KBM-7 (cell line): ENCODE results near the gene CLDN1.

ENCODE experiments used
- DNase-seq: peaks from one replicate; pipeline ENCODE4 v3.0.0-alpha.2; 2015
- in situ Hi-C: fragments of 300-500 bp; cut with MboI; formaldehyde crosslinking; loops from 2 replicates; pipeline ENCODE4 v1.14.3; 2020; ENCODE audit warnings: low sequenced_read_pairs, low pct_unique_long_range_greater_than_20kb, mixed read lengths

CLDN1 gene

DNA sequence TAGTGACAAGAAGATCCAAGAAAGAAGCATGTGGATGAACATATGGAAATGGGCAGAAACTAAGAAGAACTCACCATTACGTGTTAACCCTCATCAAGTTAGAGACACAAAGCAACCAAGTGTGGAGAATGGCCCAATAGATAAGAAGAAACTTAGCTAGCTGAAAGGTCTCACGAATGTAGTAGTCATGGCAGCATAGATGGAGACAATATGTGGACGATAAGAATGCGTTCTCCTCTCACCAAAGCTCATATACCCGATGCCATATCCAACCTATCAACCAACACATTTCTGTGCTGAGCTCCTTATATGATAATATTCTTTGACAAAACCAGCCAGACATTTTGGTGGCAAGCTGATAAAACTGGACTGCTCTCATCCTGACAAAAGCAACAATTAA, 15.1 kb upstream of the CLDN1 start:
- no peak for DNase-seq
- in situ Hi-C loops, result no loop called here

DNA sequence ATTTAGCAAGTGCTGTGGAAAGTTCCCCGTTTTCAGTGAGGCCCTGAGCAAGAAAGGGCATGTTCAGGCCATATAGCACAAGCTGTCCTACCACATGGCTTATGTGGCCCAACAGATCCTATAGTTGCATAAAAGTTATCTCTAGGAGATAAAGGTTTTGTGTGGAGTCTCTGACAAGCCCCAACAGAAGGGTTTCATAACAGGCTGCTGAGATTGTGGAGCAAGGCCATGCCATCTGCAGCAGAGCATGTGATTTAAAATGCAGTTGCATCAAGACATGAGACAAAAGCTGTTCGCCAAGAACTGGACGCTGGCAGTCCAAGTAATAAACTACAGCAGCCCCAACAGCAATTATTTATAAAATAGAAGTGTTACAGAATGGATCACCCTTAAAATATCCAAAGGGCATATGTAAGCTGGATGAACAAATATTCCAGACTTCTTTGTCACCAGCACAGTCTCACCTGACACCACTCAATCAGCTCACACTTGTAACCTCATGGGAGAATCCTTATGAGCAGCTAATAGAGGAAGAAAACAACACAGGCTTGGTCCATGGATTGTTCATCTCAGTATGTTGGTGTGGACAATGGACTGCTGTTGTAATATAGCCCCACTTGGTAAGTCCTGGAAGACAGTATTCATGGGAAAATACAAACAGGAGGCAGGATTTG, 14.4 kb upstream of the CLDN1 start:
- no peak for DNase-seq
- in situ Hi-C loops, result no loop called here

DNA sequence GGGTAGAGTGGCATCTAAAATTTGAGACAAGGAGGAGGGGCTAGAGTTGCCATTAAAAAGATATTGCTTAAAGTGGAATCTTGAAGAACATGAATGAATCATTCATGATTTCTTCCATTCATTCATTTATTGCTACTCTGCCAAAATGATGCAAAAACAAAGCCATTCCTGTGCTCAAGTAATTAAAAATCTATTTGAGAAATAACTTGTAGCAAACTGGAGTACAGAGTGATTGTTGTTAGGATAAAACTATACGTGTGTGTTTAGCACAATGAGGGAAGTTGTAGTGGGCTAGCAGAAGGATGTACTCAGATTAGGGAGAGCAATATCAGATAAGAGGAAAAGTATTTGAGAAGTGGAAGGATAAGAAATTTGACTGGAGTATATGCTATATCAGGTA, 11.7 kb upstream of the CLDN1 start:
- DNase-seq, result no peak
- in situ Hi-C loops, result no loop called here

DNA sequence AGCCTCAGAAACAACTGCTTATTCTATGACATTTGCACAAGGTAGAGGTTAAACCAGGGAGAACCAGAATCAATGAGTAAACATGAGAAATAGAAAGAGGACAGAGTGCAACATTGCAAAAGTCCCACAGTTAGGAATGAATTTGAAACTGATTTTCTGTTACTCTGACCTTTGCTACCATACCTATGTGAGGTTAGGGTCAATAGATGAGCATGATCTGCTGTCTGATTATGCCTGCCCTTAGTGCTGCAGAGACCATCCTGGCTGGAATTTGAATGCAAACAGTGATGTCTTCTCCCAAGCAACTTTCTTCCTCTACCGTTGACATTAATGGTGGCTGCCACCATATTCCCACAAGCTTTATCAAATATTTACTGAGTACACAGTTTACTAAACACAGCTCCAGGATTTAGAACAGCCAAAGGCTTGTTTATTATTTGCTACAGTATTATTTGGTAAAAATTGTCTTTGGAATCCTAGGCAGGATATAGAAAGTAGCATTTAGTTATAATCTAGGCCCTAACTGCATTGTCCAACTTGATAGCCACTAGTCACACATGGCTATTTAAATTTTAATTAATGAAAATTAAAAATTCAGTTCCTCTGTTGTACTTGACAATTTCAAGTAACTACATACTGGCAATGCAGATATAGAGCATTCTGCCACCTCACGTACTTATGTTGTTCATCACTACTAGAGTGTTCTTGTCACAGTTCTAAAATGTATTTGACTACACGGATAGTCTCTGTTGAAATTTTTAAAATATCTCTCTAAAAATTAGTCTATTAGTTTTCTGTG, 8.9 kb upstream of the CLDN1 start:
- in situ Hi-C loops, result no loop called here
- no peak for DNase-seq

DNA sequence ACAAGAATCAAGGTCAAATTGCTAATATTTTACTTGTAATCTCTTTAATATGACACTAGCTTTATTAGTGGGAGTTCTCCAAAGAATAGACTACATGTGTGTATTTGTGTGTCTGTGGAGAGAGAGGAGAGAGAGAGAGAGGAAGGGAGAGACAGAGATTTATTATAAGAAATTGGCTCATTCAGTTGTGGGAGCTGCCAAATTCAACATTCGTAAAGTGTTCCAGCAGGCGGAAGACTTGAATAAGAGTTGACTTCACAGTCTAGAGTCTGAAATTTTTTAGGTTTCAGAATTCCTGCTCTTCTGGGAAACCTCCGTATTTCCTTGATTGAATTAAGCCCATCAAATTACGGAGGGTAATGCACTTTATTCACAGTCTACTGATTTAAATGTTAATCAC, 4.7 kb upstream of the CLDN1 start:
- DNase-seq, result no peak
- in situ Hi-C loops, result no loop called here

DNA sequence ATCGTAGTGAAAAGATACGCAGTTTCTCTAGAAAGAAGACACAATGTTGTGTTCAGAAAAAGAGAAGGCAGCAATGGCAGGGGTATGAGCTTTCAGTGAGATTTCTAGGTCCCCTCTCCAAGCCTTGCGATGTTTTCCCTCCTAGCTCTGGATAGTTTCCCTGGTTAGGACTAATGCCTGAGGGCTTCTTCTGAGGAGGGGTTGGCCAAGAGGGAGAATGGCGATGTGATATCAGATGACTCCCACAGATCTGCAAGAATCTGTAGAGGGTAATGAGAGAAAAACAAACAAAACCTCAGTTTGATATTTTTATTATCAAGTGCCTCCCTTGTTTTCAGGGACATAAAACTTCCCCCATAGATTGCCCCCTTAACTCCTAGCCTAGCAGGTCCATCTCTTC, 4.1 kb upstream of the CLDN1 start:
- DNase-seq, result no peak
- in situ Hi-C loops, result no loop called here

DNA sequence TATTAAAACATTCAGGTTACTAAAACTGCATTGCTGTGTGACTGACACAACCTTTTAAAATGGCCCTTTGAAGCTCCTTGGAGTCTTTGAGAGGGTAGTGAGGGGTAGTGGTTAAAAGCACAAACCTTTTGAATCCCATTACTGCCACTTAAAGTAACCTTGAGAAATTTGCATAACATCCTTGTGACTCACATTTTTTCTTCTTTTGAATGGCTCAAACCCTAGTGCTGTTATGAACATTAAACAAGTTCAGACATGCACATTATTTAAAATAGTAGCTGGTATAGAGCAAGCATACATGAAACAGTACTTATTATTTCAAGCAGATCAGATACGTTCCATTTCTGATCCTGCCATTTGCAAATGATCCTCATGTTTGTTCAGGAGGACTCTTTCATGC, 3.7 kb upstream of the CLDN1 start:
- no peak for DNase-seq
- in situ Hi-C loops, result no loop called here

DNA sequence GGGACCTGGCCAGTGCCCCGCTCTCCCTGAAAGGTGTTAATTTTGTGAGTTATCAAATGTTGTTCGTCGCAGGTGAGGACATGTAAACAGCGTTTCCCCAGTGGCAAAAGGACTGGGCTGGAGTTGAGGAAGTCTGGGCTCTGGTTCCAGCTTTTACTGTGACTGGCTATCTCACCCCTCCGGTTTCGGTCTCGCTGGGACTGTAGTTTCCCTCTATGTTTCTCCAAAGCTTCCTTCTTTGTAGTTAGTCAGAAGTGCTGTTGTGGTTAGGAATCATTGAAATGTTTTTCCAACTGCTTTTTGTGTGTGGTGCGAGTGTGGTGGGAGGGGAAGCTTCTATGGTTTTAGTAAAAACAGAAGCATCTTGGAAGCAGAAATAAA, 990 bp upstream of the CLDN1 start:
- DNase-seq, result peak; percentile 12
- in situ Hi-C loops, result no loop called here

DNA sequence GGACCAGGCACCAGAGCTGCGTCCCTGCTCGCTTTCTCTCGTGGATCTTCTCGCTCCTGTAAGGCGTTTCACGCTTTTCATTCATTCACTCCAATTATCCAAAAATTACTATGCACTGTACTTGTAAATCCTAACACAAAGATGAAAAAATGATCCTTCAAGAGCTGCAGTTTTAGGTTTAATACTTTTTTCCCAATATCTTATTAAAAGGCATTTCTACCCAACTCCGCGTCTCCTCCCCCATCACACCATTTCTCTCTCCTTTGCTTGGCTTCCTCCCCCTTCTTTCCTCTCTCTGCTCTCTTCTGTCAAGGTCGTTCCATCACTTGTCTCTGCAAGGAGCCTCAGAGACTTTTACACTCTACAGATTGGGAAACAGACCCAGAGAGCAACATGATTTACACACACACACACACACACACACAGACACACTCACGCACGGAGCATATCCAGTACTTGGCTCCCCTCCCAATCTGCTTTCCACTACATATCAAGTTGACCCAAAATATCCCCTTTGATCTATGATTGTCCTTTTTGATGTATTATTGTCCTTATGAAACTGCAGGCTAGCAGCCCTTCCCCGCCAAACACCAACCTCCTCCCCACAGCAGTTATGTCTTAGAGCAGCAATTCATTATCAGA, 479 bp upstream of the CLDN1 start:
- in situ Hi-C loops, result no loop called here
- DNase-seq, result peak; percentile 10

DNA sequence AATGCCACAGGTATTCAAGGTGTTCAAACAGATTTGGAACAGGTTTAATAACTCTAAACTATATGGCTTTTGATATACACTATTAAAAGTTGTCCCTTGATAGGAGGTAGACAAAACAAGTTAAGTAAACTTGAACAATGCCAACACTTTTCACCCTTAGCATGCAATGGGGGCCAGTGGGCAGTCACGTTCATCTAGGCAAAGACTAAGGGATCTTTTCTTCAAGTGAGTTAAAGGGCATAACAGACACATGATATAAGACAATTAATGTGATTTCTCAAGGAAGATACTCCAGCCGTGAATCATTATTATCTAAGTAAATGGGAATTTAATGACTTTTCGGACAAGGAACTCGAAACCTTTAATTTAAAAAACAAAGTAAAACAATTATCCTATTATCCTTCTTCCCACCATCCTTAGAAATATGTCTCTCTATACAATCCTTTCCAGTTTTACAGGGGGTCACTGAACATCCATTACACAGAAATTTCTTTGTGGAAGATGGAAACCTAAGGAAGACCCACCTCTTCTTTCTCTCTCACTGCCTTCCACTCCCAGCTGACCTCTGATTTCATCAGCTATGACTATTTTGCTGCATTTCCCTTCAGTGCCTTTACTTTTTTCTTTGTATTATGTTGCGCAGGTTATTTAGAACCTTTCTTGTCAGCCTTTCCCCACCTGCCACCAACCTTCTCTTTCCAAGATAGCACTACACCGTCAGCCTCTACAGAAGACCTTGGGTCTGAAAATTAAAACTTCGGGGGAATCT, 1.5 kb downstream of the CLDN1 start:
- DNase-seq, result no peak
- in situ Hi-C loops, result no loop called here

DNA sequence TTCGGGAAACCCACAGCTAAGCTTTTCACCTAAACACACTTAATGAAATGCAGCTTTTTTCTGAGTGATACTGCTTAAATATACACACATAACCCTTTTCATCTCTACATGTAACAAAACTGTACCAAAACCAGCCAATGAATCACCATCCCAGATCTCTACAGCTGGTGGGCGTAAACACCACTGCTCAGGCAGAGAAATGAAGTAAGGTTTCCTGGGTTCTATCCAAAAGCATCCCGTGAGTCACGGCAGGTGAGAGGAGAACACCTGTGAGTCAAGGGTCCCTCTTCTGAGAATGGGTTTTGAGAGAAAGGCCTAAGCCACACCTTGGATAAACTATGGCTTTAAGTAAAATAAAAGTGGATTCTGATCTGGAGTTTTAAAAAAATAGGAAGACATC, 2.6 kb downstream of the CLDN1 start:
- in situ Hi-C loops, result no loop called here
- DNase-seq, result no peak

DNA sequence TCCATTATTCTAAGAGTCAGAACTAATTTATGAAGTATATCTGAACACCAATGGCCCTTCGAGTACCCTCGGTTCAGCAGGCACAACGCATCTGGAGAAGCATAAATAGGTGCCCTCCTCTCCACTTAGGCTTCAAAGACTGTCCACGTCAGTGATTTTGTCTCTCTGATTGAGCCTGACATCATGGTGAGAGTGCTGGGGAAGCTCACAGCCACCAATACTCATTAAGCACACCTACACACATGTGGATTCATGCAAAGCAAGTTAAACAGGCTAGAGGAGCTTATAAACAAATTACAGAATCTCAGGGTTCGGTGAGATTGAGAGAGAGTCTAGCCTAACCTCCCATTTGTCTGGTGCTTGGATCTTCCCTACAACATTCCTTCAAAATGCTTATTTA, 3.6 kb downstream of the CLDN1 start:
- DNase-seq, result no peak
- in situ Hi-C loops, result no loop called here

DNA sequence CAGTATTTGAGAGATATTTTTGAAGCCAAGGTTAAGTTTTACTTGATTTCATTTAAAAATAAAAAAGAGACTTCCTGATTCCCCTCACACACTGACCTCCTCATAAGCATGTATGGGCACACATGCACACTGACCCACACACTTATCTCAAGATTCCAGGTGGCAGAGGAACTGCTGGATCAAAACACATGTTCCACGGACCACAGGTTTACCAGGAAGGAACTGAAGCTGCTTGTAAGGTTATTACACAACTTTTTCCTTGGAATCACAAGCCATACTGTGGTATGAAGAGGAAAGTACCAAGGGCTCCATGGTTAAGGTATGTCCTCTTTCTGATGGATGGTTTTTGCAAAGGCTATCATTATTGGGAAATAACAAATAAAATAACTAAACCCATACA, 7.5 kb downstream of the CLDN1 start:
- DNase-seq, result no peak
- in situ Hi-C loops, result no loop called here

DNA sequence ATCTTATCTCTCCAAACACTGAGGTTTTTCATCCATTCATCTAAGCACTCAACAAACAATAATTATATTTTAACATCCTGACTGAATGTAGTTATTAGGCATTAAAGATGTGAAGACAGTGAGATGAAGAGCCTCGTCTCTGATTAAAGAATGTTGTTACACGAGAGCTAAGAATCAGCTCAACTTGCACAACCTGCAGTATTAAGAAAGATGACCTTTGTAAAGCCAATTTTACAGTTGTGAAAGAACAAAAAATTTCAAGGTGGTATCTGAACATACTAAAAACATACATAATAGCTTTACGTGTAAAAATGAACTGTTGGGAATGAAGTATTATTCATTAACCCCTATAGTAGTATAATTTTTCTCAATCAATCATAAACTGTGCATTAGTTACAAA, 12.8 kb downstream of the CLDN1 start:
- no peak for DNase-seq
- in situ Hi-C loops, result no loop called here

DNA sequence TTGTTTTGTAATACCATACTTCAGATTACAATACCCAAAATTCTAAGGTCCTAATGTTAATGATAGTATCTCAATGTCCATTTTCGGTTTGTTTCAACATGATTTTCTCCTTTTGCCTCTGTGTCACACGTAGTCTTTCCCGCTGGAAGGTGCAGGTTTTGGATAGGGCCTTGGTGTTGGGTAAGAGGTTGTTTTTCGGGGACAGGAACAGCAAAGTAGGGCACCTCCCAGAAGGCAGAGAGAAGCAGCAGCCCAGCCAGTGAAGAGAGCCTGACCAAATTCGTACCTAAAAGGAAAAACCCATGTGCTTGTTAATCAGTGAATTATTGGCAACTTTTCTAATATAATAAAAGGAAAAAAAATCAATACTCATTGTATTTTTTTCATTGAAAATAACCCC, 14.1 kb downstream of the CLDN1 start:
- no peak for DNase-seq
- in situ Hi-C loops, result no loop called here

DNA sequence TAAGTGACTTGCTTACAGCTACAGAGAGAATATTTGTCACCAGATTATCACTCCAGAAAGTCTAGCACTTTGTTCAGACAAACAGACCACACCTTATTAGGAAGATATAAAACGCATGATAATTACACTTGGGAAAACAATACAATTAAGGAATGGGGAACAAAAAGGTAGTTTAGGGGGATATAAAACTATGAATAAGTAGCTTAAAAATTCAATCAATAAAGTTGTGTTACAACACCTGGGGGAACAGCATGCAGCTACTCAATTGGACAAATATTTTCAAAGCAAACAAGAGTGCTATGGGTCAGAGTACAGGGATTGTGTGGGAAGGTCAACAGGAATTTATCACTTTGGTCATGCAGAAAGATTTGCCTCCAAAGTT, 15.1 kb downstream of the CLDN1 start:
- in situ Hi-C loops, result no loop called here
- no peak for DNase-seq

DNA sequence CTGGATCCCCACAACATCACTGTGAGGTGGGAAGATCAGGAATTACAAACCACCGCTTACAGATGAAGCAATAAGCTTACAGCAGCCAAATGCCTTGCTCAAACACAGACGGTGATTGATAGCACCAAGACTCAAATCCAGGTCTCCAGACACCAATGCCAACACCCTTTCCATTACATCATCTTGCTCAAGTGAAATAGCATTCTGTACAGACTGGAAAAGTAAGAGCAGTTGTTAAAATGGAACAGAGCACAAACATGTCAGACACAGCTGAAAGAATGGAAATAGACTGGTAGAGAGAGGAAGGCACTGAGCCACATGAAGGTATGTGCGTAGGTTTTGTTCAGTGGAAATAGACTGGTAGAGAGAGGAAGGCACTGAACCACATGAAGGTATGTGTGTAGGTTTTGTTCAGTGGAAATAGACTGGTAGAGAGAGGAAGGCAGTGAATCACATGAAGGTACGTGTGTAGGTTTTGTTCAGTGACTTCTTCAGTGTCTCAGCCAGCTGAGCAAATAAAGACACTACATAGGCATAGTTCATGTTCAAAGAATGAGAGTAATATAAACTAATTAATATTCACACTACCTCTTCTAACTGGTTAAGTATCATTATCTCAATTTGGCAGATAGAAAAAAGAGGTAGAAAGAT, 15.6 kb downstream of the CLDN1 start:
- no peak for DNase-seq
- in situ Hi-C loops, result no loop called here

DNA sequence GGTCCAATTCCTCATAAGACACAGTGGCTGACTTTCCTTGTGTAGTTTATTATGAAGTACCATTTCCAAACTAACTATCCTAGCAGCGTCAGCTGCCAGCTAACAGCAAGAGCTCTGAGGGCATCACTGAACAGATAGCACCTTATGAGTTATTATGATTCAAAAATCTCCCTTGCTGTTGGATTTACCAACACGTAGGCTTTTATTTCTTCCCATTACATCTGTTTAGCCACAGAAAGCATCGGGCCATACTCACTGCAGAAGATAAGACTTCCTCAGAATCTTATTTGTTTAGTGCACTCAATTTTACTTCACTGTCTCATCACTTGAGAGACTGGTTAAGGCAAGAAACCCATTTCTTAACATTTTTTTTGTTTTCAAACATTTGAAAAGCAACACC, 16.2 kb downstream of the CLDN1 start:
- no peak for DNase-seq
- in situ Hi-C loops, result no loop called here

DNA sequence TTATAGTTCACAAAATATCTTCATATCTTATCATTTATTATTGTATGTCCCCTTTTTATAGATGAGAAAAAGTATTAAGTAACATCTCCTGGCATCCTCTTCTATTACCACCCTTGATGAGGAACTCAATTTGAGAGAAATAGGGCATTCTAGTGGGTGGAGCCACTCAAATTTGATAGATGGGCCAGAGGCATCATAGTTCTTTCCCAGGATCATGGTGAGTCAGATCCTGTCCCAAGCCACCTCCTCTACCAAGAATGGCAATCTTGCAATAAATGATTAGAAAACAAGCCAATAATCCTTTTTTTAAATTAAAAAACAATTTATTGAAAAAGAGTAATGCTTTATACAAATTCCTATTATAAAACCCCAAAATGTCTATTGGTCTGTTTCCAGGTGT, 16.8 kb downstream of the CLDN1 start:
- in situ Hi-C loops, result no loop called here
- no peak for DNase-seq

DNA sequence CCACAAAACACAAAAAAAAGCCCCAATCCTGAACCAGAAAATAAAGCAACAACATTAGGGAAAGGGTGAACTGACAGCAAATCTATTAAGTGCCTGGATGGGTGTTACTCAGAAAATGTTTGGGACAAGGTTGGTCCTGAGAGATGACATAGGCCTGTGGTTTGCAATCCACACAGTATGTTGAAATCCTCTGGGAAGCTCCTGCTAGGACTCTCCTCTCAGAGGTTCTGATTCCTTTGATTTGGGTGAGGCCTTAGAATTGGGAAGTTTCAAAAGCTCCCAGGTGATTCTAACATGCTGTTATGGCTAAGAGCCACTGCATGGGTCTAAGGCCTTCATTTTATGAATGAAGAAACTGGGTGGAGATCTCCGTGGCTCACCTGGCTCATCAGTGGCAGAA, 18.4 kb downstream of the CLDN1 start:
- in situ Hi-C loops, result no loop called here
- no peak for DNase-seq
